NCI-H2196 treated with DMSO at 0.1 percent for 48 hours (cell line): ENCODE data around the gene RANBP3.

Experiments used
- DNase-seq: peaks from one replicate; lab custom pipeline; 2025; ENCODE audit not compliant: unreplicated experiment; lab: John Stamatoyannopoulos, UW

The RANBP3 gene

DNA sequence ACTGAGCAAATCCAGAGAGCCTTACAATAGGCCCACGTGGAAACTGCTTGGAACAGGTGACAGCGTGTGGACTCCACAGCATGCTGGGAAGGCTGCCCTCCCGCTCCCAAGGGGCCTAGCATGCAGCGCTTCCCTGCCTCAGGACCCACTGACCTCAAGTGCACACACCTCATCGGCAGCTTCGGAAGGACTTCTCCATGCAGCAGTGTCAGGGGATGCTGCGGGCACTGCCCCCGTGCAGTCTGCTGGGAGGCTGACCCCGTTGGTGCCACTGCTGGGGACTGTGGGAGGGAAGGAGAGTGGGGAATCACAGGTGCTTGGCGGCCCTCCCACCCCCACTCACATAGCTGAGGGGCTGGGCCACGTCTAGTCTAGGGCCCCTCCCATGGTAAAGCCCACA is 46.7 kb downstream of the RANBP3 start:
- DNase-seq: no peak

DNA sequence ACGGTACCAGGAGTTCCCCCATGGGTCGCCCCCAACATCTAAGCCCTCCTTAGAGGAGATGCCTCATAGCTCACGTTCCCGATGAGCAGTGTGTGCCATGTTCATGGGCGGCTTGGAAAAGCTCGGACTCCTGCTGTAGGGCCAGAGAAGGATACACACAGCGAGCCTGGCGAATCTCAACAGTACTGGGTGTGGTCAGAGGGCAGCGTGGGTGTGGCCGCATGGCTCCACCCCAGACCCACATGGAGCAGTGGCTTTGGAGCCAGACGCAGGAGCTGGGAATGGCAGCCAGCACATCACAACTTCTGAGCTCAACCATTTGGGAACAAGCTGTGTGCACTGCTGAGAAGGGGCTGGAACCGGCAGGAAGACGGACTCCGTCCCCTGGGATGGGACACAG is 48.3 kb downstream of the RANBP3 start:
- no peak for DNase-seq

DNA sequence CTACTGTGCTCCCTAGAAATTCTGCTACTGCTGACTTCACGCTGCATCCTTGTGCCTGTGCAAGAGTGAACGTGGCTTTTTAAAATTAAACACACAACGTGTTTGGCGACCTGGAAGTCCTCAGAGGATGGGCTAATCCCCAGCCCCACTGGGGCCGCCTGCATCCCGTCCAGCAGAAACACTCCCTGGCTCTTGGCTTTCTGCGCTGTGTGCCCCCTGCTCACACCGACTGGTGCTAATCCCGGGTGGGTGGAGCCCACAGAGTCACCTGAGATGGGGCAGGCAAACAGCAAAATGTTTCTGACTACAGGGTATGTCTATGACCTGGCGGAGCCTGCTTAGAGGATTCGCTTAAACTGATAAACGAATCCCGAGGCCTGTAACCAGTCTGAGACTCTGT is 48.8 kb downstream of the RANBP3 start:
- no peak for DNase-seq

DNA sequence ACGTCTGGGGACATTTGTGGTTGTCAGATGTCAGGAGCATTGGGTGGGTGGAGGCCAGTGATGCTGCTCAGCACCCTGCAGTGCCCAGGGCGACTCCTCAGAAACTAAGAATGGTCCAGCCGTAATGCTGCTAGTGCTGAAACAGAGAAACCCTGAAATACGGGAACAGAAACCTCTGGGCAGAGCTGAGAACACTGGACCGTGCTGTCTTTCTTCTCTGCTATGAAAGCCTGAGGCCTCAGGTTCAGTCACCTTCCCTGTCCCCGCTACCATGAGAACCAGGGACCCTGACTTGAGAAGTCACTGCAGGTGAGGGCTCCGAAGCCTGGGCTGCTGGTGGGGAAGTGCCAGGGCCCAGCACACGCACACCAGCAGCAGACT is 50.5 kb downstream of the RANBP3 start:
- DNase-seq: no peak

DNA sequence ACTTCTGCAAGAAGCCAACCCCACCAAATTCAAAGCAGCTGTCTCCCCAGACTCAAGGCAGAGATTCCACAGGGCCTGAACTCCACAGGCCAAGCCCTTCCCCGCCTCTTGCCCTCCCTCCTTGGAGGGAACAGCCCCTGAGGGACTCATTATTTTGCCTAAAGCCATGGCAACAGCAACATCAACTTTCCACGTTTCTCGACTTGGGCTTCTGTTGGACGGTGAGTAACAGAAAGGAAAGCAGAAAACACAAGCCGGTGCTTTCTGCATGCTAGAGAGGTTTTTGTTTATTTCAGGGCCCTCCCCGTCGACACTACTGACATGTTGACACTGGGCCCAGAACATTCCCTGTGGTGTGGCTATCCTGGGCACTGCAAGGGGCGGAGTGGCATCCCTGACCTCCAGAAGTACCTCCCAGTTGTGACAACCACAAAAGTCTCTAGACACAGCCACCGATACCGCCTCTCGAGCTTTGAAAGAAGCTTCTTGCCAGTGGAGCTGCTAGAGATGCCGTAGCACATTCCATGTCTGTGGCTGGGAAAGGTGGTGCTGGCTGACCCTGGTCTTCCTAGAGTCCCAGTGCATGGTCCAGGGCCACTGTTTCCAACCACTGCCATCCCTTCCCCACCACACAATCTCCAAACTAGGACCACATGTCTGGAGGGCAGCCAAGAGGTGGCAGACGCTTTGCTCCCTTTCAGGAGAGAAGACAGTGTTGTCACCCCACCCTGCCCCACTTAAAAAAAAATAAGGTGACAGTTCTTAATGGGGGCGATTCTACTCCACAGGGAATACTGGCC is 51.1 kb downstream of the RANBP3 start:
- DNase-seq: no peak

DNA sequence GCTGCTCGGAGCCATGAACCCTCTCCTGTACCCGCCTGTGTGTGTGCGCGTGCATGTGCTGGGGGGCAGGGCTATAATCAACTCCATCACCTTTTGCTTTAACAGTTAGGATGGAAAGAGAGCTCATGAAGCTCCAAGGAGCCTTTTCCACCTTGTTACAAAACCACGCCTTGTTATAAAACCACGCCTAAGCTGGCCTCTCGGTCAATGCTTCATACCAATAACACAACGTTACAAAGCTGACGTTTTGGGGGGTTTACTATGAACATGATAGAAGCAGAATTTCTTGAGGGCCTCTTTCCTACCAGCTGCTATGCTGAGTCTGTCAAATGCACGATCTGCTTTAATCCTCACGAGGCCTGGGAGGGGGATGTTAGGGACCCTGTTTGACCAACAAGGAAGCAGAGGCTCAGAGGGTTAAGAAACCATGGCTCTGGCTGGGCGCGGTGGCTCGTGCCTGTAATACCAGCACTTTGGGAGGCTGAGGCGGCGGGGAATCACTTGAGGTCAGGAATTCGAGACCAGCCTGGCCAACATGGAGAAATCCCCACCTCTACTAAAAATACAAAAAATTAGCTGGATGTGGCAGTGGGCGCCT is 52.0 kb downstream of the RANBP3 start:
- no peak for DNase-seq

DNA sequence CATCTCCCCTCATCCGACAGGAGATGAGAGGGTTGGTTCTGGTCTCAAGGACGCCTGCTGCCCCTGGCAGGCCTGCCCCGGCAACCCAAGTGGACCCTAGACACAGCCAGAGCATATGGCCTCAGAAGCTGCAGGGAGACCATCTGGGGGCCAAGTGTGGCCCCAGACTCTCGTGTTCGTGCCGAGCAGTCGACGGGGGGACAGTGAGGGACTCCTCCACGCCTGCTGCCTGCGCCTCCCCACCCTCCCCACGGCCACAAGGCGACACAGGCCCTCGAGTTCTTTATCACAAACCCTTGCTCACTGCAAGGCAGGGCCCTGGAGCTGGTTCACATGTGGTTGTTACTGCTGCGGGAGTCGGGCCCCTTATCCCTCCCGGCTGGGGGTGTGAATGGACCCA is 54.6 kb downstream of the RANBP3 start:
- no peak for DNase-seq

DNA sequence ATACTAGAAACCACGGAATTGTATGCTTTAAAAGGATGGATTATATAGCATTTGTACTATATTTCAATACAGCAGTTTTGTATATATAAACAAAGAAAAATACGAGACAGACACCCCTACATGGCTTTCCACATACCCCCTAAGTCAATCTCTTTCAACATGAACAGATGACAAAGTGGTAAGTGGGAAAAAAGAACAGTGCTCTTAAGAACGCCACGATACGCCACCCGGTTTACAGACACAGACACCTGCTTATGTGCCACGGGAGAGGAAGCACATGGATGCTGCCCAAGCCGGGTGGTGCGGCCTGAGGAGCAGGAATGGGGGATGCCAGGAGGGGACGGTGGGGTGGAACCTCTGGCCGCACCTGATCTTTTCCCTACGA is 55.8 kb downstream of the RANBP3 start:
- no peak for DNase-seq

DNA sequence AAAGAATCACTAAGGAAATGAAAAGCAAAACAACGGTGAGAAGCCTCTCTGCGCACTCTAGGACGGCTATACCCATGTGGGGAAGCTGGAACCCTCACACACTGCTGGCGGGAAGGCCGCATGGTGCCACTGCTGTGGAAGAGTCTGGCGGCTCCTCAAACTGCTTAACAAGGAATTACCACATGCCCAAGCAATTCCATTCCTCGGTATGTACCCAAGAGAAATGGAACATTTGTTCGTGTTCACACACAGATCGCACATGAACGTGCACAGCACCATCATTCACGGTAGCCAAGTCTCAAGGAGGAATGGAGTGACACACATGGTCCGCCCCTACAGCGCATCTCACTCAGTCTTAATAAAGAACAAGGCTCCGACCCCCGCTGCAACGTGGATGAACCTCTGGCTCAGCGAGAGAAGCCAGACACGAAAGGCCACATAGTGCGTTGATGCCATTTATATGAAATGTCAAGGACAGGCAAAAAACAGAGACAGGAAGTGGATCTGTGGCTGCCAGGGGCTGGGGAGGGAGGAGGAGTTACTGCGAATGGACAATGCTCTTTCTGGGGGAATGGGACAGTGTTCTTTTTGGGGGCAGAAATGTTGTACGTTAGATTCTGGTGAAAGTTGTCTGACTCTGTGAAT is 56.3 kb downstream of the RANBP3 start:
- DNase-seq: no peak

DNA sequence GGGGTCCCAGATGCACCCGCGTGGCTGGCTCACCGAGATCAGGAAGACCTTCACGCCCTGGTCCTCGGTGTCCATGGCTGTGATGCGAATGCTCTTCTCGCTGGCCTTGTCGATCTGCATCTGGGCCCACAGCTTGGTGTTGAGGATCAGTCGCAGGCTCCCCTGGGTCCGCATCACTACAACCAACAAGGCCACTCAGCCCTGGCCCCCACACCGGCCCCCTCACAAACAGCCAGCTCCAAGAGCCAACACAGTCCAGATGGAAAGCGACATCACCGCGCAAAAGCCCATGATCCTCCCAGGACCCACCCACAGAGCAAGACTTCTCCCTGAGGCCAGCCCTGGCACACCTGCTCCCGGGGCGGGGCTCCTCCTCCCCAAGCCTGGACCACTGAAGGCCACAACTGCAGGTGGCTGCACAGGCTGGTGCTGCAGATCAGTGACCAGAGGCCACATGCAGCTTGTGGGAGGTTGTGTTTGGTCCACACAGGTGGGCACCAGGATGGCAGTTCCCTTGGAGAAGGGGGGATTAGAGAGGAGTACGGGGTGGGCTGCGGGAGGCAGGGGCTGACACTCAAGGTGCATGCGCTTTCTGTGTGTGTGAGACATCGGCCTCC is 59.4 kb downstream of the RANBP3 start:
- DNase-seq: no peak

DNA sequence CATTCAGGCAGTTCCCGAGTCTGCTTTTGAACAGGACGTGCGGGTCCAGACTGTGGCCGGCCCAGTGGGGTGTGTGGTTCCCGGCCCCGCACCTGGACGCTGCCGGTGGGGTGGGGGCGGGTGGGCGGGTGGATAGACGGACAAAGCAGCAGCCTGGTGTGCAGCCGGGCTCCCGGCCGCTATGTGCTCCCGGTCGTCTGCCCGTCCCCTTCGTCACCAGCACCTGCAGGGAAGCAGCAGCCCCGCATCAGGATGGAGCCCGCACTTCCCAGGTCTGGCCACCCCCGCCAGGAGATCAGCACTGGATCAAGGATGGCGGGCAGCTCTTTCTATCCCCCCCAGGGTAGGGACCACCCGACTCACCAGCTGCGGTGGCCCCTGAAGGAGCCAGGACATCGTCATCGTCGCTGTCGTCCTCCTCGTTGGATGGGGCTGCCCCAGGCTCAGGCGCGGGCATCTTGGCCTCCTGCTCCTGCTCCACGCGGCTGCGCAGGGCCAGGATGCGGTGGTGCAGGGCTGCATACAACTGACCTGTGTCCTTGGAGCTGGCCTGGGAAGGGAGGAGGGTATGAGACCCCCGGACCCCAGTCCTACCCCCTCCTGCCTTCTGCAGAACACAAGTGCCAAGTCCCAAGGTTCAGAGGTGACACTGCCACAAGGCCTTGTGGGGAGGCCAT is 60.4 kb downstream of the RANBP3 start:
- DNase-seq: no peak

DNA sequence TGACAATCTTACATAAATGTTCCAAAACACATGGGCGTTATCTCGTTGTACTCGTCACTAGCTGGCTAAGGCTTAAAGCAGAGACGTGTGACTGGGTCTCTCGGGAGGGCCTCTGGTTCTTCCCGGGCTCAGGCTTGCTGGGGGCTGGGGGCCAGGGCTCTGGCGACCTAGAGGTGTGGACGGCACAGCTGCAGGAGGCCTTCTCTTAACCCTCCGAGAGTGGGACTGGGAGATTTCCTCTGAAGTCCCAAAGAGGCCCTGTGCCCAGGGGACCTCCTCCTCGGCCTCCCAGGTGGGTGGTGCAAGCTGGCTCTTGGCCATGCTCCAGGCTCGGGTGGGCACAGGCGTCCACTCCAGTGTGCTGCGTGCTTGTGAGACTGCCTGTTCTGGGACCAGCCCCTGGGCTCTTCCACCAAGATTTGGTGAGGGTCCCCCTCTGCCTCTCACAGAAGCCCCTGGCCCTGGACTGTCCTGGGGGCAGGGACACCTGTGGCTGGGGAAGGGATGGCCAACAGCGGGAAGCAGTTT is 61.7 kb downstream of the RANBP3 start:
- no peak for DNase-seq

DNA sequence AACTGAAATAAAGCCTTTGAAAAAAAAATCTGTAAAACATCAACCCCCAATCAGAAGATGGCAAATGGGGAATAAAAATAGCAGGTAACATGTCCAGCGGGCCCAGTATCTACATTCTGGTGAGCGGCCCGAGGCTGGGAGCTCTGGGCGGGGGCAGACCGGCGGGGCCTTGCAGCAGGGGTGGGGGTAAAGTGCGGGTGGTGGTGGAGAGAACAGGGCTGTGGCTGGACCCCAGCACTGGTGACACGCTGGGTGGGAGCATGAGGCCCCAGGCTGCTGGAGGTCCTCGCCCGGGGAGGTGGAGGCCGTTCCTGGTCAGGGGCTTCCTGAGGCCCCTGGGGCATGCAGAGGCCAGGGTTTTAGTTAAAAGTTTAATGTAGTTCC is 62.2 kb downstream of the RANBP3 start:
- no peak for DNase-seq

DNA sequence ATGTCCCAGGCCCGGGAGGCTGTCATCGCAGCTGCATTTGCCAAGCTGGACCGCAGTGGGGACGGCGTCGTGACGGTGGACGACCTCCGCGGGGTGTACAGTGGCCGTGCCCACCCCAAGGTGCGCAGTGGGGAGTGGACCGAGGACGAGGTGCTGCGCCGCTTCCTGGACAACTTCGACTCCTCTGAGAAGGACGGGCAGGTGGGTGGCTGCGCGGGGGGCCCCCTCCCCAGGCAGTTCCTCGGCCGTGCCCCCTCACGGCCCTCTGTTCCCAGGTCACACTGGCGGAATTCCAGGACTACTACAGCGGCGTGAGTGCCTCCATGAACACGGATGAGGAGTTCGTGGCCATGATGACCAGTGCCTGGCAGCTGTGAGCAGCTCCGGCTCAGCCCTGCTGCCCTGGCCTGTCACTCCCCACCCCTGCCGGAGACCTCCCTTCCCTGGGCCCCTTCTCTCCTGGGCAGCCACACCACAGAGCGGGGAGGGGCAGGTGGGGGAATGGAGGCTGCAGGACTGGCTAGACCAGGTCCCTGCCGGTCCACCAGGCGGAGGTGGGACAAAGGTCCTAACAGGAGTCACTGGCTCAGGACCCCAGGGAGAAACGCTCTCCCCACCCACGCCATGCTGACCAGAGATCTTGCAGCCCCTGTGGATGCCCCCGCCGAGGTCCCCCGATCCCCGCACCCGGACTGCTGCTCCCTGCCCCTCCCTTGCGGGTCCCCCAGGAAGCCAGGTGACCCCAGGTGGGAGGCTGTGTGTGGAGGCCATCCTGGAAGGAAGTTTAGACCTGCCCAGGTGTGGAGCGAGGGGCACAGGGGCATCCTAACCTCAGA is 62.8 kb downstream of the RANBP3 start:
- no peak for DNase-seq

DNA sequence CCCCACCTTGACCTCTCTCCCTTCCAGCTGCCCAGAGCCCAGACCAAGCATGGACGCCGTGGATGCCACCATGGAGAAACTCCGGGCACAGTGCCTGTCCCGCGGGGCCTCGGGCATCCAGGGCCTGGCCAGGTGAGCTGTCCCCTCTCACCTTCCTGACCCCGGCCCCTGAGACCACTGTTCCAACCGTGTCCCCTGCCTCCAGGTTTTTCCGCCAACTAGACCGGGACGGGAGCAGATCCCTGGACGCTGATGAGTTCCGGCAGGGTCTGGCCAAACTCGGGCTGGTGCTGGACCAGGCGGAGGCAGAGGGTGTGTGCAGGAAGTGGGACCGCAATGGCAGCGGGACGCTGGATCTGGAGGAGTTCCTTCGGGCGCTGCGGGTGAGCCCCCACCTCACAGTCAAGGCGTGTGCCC is 63.6 kb downstream of the RANBP3 start:
- DNase-seq: no peak

DNA sequence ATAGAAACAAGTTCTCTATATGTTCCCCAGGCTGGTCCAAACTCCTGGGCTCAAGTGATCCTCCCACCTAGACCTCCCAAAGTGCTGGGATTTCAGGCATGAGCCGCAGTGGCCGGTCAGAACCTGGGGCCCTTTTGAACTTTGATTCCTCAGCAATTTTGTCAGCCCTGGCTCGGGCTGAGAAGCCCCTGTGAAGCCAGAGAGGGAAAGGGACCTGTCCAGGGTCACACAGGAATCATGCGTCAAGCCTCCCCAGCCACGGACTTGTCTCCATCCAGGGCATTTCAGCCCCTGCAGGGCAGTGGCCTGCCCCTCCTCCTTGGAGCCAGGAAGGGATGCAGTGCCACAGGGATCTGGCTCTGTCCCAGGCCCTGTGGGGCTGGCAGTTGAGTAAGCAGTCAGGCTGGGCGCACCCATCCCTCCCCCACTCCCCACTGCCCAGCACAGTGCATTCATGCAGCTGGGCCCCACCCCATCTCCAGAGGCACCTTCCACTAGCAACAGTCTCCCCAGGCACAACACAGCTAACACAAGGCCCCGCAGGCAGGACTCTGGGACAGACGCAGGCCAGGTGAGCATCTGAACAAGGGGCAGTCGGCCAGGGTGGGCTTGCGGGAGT is 64.1 kb downstream of the RANBP3 start, which contains the start of gene CAPS:
CAPS (plus strand) TSS at position 516 of the 619 bp plus-strand sequence. CDS start 153 bp downstream, outside the sequence.
- DNase-seq: peak; percentile 11

DNA sequence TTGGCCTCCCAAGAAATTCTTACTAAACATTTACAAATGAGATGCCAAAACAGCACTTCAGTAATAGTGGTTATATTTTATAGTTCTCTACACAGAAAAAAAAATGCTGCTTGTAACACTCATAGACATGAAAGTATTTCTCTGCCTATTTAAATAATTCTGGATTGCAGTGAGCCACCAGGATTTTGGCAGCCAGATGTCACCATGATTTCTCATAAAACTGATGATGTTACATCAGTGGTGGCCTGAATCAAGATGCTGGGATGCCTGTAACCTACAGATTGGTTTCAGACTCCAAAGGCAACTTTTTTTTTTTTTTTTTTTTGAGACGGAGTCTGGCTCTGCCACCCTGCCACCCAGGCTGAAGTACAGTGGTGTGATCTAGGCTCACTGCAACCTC is 66.6 kb downstream of the RANBP3 start:
- DNase-seq: no peak

DNA sequence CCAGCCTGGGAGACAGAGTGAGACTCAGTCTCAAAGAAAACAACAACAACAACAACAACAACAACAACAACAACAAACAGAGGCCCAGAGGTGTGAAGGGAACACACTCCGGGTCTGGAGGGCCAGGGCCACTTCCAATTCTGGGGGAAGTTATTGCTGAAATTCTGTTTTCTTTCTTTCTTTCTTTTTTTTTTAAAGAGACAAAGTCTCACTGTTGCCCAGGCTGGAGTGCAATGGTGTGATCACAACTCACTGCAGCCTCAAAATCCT is 67.4 kb downstream of the RANBP3 start:
- no peak for DNase-seq

DNA sequence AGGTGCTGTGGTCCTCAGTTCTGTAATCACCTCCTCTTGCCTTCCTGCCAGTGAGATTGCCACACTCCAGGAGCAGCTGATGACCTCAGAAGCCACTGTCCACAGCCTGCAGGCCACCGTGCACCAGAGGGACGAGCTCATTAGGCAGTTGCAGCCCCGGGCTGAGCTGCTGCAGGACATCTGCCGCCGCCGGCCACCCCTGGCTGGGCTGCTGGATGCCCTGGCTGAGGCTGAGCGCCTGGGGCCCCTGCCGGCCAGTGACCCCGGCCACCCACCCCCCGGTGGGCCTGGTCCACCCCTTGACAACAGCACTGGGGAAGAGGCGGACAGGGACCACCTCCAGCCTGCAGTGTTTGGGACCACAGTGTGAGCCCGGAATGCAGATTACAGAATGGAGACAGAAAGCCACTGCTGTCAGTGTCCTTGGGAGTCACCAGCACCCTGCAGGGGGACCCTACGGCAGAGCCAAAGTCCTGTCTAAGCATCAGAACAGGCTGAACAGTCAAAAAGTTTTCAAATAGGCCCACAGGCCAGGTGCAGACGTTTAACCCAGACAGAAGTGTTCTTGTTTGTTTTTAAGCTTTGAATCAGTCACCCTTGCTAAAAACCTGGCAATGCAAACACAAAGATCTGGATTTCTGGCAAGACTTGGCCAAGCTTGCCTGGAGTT is 69.0 kb downstream of the RANBP3 start:
- DNase-seq: peak; percentile 15
